Measurements from ENCODE around the gene IL4R.

Gene IL4R

GRCh38 chr16:27378871-27379481 is 65.2 kb downstream of the IL4R start:
- Histone ChIP-seq H3K4me3 (ENCODE audit: low read length) (no peak overlapping the region), H3K9me3 (ENCODE audit: low read length) (peaks cover 3% of the 10 kb centered on the region), H2AFZ (ENCODE audit: low read depth, low read length) (no peak overlapping the region), H3K4me1 (ENCODE audit: insufficient read depth, low read length) (no peaks in the 10 kb centered on the region), H3K27me3 (ENCODE audit: insufficient read depth, low read length) (no peaks in the 10 kb centered on the region), H3K36me3 (ENCODE audit: insufficient read depth, low read length) (no peaks in the 10 kb centered on the region)

- Histone ChIP-seq H3K27me3 (ENCODE audit: insufficient read depth, low read length) (no peaks in the 10 kb centered on the region), H3K4me3 (ENCODE audit: low read length) (no peak overlapping the region)
These were observed 66.1 kb downstream of the IL4R start for GRCh38 chr16:27379919-27380318.

GRCh38 chr16:27381236-27381635 is 67.5 kb downstream of the IL4R start:
- no peaks in the 10 kb centered on the region for H3K27me3 ChIP-seq (ENCODE audit: insufficient read depth, low read length)
- no peak overlapping the region for H3K4me3 ChIP-seq (ENCODE audit: low read length)
- no peaks in the 10 kb centered on the region for H3K36me3 ChIP-seq (ENCODE audit: insufficient read depth, low read length)
- H2AFZ ChIP-seq (ENCODE audit: low read depth, low read length), result no peak overlapping the region
- peaks cover 3% of the 10 kb centered on the region for H3K9me3 ChIP-seq (ENCODE audit: low read length)
- no peaks in the 10 kb centered on the region for H3K4me1 ChIP-seq (ENCODE audit: insufficient read depth, low read length)

More at GRCh38 chr16:27379919-27380318, 66.1 kb downstream of the IL4R start:
- peaks cover 3% of the 10 kb centered on the region for H3K9me3 ChIP-seq (ENCODE audit: low read length)
- no peaks in the 10 kb centered on the region for H3K36me3 ChIP-seq (ENCODE audit: insufficient read depth, low read length)
- no peak overlapping the region for H2AFZ ChIP-seq (ENCODE audit: low read depth, low read length)
- no peaks in the 10 kb centered on the region for H3K4me1 ChIP-seq (ENCODE audit: insufficient read depth, low read length)

GRCh38 chr16:27381974-27382855 is 68.4 kb downstream of the IL4R start:
- no peaks in the 10 kb centered on the region for H3K27me3 ChIP-seq (ENCODE audit: insufficient read depth, low read length)
- no peak overlapping the region for H2AFZ ChIP-seq (ENCODE audit: low read depth, low read length)
- H3K4me3 ChIP-seq (ENCODE audit: low read length), result no peak overlapping the region
- peaks cover 3% of the 10 kb centered on the region for H3K9me3 ChIP-seq (ENCODE audit: low read length)
- no peaks in the 10 kb centered on the region for H3K36me3 ChIP-seq (ENCODE audit: insufficient read depth, low read length)
- H3K4me1 ChIP-seq (ENCODE audit: insufficient read depth, low read length), result no peaks in the 10 kb centered on the region

GRCh38 chr16:27383556-27384243 is 69.9 kb downstream of the IL4R start:
- Histone ChIP-seq H3K9me3 (ENCODE audit: low read length) (peaks cover 3% of the 10 kb centered on the region), H3K4me1 (ENCODE audit: insufficient read depth, low read length) (no peaks in the 10 kb centered on the region), H3K36me3 (ENCODE audit: insufficient read depth, low read length) (no peaks in the 10 kb centered on the region), H3K27me3 (ENCODE audit: insufficient read depth, low read length) (no peaks in the 10 kb centered on the region), H2AFZ (ENCODE audit: low read depth, low read length) (no peak overlapping the region), H3K4me3 (ENCODE audit: low read length) (no peak overlapping the region)

- Histone ChIP-seq H3K9me3 (ENCODE audit: low read length) (peaks cover 3% of the 10 kb centered on the region), H3K36me3 (ENCODE audit: insufficient read depth, low read length) (no peaks in the 10 kb centered on the region), H3K27me3 (ENCODE audit: insufficient read depth, low read length) (no peaks in the 10 kb centered on the region), H3K4me3 (ENCODE audit: low read length) (no peak overlapping the region), H2AFZ (ENCODE audit: low read depth, low read length) (no peak overlapping the region), H3K4me1 (ENCODE audit: insufficient read depth, low read length) (no peaks in the 10 kb centered on the region)
These were observed 70.7 kb downstream of the IL4R start for GRCh38 chr16:27384425-27384824.

- H3K27me3 ChIP-seq (ENCODE audit: insufficient read depth, low read length), result no peaks in the 10 kb centered on the region
- peaks cover 3% of the 10 kb centered on the region for H3K9me3 ChIP-seq (ENCODE audit: low read length)
- H3K4me3 ChIP-seq (ENCODE audit: low read length), result no peak overlapping the region
- no peaks in the 10 kb centered on the region for H3K4me1 ChIP-seq (ENCODE audit: insufficient read depth, low read length)
- H2AFZ ChIP-seq (ENCODE audit: low read depth, low read length), result no peak overlapping the region
- no peaks in the 10 kb centered on the region for H3K36me3 ChIP-seq (ENCODE audit: insufficient read depth, low read length)
These were observed 71.6 kb downstream of the IL4R start for GRCh38 chr16:27385398-27385797.

- no peak overlapping the region for H2AFZ ChIP-seq (ENCODE audit: low read depth, low read length)
- no peaks in the 10 kb centered on the region for H3K4me1 ChIP-seq (ENCODE audit: insufficient read depth, low read length)
- H3K36me3 ChIP-seq (ENCODE audit: insufficient read depth, low read length), result no peaks in the 10 kb centered on the region
- no peak overlapping the region for H3K4me3 ChIP-seq (ENCODE audit: low read length)
- H3K27me3 ChIP-seq (ENCODE audit: insufficient read depth, low read length), result no peaks in the 10 kb centered on the region
- H3K9me3 ChIP-seq (ENCODE audit: low read length), result peaks cover 3% of the 10 kb centered on the region
These were observed 72.9 kb downstream of the IL4R start for GRCh38 chr16:27386674-27387073.

- no peaks in the 10 kb centered on the region for H3K27me3 ChIP-seq (ENCODE audit: insufficient read depth, low read length)
- H3K9me3 ChIP-seq (ENCODE audit: low read length), result peaks cover 3% of the 10 kb centered on the region
- no peaks in the 10 kb centered on the region for H3K4me1 ChIP-seq (ENCODE audit: insufficient read depth, low read length)
- no peak overlapping the region for H3K4me3 ChIP-seq (ENCODE audit: low read length)
- H3K36me3 ChIP-seq (ENCODE audit: insufficient read depth, low read length), result no peaks in the 10 kb centered on the region
- no peak overlapping the region for H2AFZ ChIP-seq (ENCODE audit: low read depth, low read length)
These were observed 74.0 kb downstream of the IL4R start for GRCh38 chr16:27387724-27388123.

GRCh38 chr16:27389272-27389961 is 75.6 kb downstream of the IL4R start:
- Histone ChIP-seq H2AFZ (ENCODE audit: low read depth, low read length) (no peak overlapping the region), H3K27me3 (ENCODE audit: insufficient read depth, low read length) (no peaks in the 10 kb centered on the region), H3K9me3 (ENCODE audit: low read length) (no peaks in the 10 kb centered on the region), H3K4me1 (ENCODE audit: insufficient read depth, low read length) (no peaks in the 10 kb centered on the region), H3K4me3 (ENCODE audit: low read length) (no peak overlapping the region), H3K36me3 (ENCODE audit: insufficient read depth, low read length) (no peaks in the 10 kb centered on the region)

GRCh38 chr16:27390151-27390550 is 76.4 kb downstream of the IL4R start:
- Histone ChIP-seq H2AFZ (ENCODE audit: low read depth, low read length) (no peak overlapping the region), H3K9me3 (ENCODE audit: low read length) (no peaks in the 10 kb centered on the region), H3K4me1 (ENCODE audit: insufficient read depth, low read length) (no peaks in the 10 kb centered on the region), H3K4me3 (ENCODE audit: low read length) (no peak overlapping the region), H3K27me3 (ENCODE audit: insufficient read depth, low read length) (no peaks in the 10 kb centered on the region), H3K36me3 (ENCODE audit: insufficient read depth, low read length) (no peaks in the 10 kb centered on the region)

- Histone ChIP-seq H2AFZ (ENCODE audit: low read depth, low read length) (no peak overlapping the region), H3K27me3 (ENCODE audit: insufficient read depth, low read length) (no peaks in the 10 kb centered on the region), H3K9me3 (ENCODE audit: low read length) (no peaks in the 10 kb centered on the region), H3K4me1 (ENCODE audit: insufficient read depth, low read length) (no peaks in the 10 kb centered on the region), H3K4me3 (ENCODE audit: low read length) (no peak overlapping the region), H3K36me3 (ENCODE audit: insufficient read depth, low read length) (no peaks in the 10 kb centered on the region)
These were observed 78.9 kb downstream of the IL4R start for GRCh38 chr16:27392671-27393070.

GRCh38 chr16:27394516-27394915 is 80.7 kb downstream of the IL4R start:
- no peaks in the 10 kb centered on the region for H3K9me3 ChIP-seq (ENCODE audit: low read length)
- H3K4me1 ChIP-seq (ENCODE audit: insufficient read depth, low read length), result no peaks in the 10 kb centered on the region
- H3K36me3 ChIP-seq (ENCODE audit: insufficient read depth, low read length), result no peaks in the 10 kb centered on the region
- no peak overlapping the region for H3K4me3 ChIP-seq (ENCODE audit: low read length)
- no peaks in the 10 kb centered on the region for H3K27me3 ChIP-seq (ENCODE audit: insufficient read depth, low read length)
- no peak overlapping the region for H2AFZ ChIP-seq (ENCODE audit: low read depth, low read length)

Data from neuron (in vitro differentiated cells).